H9 (cell line): Measurements from ENCODE around the gene WSB1. TPM values are rescaled to one million over a fixed set of nuclear protein-coding genes. Genes with fewer than 3 reads are reported as not detected.

Source experiments
- DNase-seq: peaks from one replicate; pipeline ENCODE4 v3.0.0-alpha.2; 2017
- H2AFZ ChIP-seq: one replicate; pipeline ENCODE4 v1.6.1; 2013; ENCODE audit warnings: mild to moderate bottlenecking, low read length, control low read depth, moderate library complexity
- H2AK5ac ChIP-seq: 2 replicates; pipeline ENCODE4 v1.6.1; 2013; ENCODE audit warnings: low read length, control low read depth, mixed read lengths; ENCODE audit not compliant: insufficient read length
- H2BK120ac ChIP-seq: one replicate; pipeline ENCODE4 v1.6.1; 2013; ENCODE audit warnings: low read depth, mild to moderate bottlenecking, low read length, control low read depth, inconsistent platforms; ENCODE audit not compliant: poor library complexity, severe bottlenecking
- H2BK12ac ChIP-seq: 2 replicates; pipeline ENCODE4 v1.6.1; 2013; ENCODE audit warnings: low read length, control low read depth, mixed read lengths, low read depth; ENCODE audit not compliant: insufficient read length
- H2BK15ac ChIP-seq: 2 replicates; pipeline ENCODE4 v1.6.1; 2013; ENCODE audit warnings: low read depth, low read length, control low read depth
- H2BK20ac ChIP-seq: one replicate; pipeline ENCODE4 v1.6.1; 2013; ENCODE audit warnings: low read depth, mild to moderate bottlenecking, low read length, control low read depth, inconsistent platforms; ENCODE audit not compliant: poor library complexity, severe bottlenecking
- H2BK5ac ChIP-seq: 2 replicates; pipeline ENCODE4 v1.6.1; 2013; ENCODE audit warnings: low read length, control low read depth, mixed read lengths; ENCODE audit not compliant: insufficient read length
- H3K14ac ChIP-seq: 2 replicates; pipeline ENCODE4 v1.6.1; 2013; ENCODE audit warnings: low read length, control low read depth; ENCODE audit not compliant: insufficient read depth
- H3K18ac ChIP-seq: 2 replicates; pipeline ENCODE4 v1.6.1; 2013; ENCODE audit warnings: low read depth, mild to moderate bottlenecking, mixed read lengths, low read length, control low read depth; ENCODE audit not compliant: insufficient read length
- H3K23ac ChIP-seq: 2 replicates; pipeline ENCODE4 v1.6.1; 2013; ENCODE audit warnings: low read length, control low read depth, mixed read lengths, low read depth; ENCODE audit not compliant: insufficient read length
- H3K23me2 ChIP-seq: 2 replicates; pipeline ENCODE4 v1.6.1; 2013; ENCODE audit warnings: low read depth, mild to moderate bottlenecking, mixed read lengths, low read length, control low read depth; ENCODE audit not compliant: insufficient read length, poor library complexity, severe bottlenecking
- H3K27ac ChIP-seq: 2 replicates; pipeline ENCODE4 v1.5.1; 2013; ENCODE audit warnings: low read length, control low read depth, mixed read lengths, low read depth; ENCODE audit not compliant: insufficient read length
- H3K27me3 ChIP-seq: 2 replicates; pipeline ENCODE4 v1.6.1; 2013; ENCODE audit warnings: low read length, control low read depth, inconsistent platforms; ENCODE audit not compliant: insufficient read depth
- H3K4ac ChIP-seq: 2 replicates; pipeline ENCODE4 v1.6.1; 2013; ENCODE audit warnings: low read depth, mild to moderate bottlenecking, control low read depth, inconsistent platforms, low read length, moderate library complexity
- H3K4me1 ChIP-seq: 2 replicates; pipeline ENCODE4 v1.6.1; 2013; ENCODE audit warnings: low read length, control low read depth, inconsistent platforms; ENCODE audit not compliant: insufficient read depth
- H3K4me2 ChIP-seq: 2 replicates; pipeline ENCODE4 v1.6.1; 2013; ENCODE audit warnings: low read length, control low read depth, mixed read lengths; ENCODE audit not compliant: insufficient read length, insufficient read depth
- H3K56ac ChIP-seq: 2 replicates; pipeline ENCODE4 v1.6.1; 2013; ENCODE audit warnings: low read depth, mild to moderate bottlenecking, mixed read lengths, low read length, control low read depth; ENCODE audit not compliant: insufficient read length
- H3K79me1 ChIP-seq: 2 replicates; pipeline ENCODE4 v1.6.1; 2013; ENCODE audit warnings: low read depth, mild to moderate bottlenecking, moderate library complexity, low read length, control low read depth, inconsistent platforms; ENCODE audit not compliant: insufficient read depth, poor library complexity, severe bottlenecking
- H3K79me2 ChIP-seq: 2 replicates; pipeline ENCODE4 v1.6.1; 2013; ENCODE audit warnings: low read length, control low read depth, inconsistent platforms; ENCODE audit not compliant: insufficient read depth
- H3K9ac ChIP-seq: 2 replicates; pipeline ENCODE4 v1.6.1; 2013; ENCODE audit warnings: low read length, control low read depth, mixed read lengths; ENCODE audit not compliant: insufficient read length; ENCODE audit errors: extremely low read depth
- H3K9me3 ChIP-seq: one replicate; pipeline ENCODE4 v1.6.1; 2013; ENCODE audit warnings: low read depth, low read length, inconsistent platforms; ENCODE audit not compliant: control insufficient read depth
- H3T11ph ChIP-seq: one replicate; pipeline ENCODE4 v1.6.1; 2013; ENCODE audit warnings: mild to moderate bottlenecking, low read length, control low read depth, inconsistent platforms
- H4K20me1 ChIP-seq: one replicate; pipeline ENCODE4 v1.6.1; 2013; ENCODE audit not compliant: control insufficient read depth, insufficient read length, insufficient read depth
- H4K5ac ChIP-seq: 2 replicates; pipeline ENCODE4 v1.6.1; 2013; ENCODE audit warnings: low read depth, mild to moderate bottlenecking, mixed read lengths, low read length, control low read depth; ENCODE audit not compliant: insufficient read length
- H4K8ac ChIP-seq: replicated peaks from 2 replicates; pipeline ENCODE4 v1.6.1; 2013; ENCODE audit warnings: low read length, control low read depth, mixed read lengths, low read depth; ENCODE audit not compliant: insufficient read length
- H4K91ac ChIP-seq: 2 replicates; pipeline ENCODE4 v1.6.1; 2013; ENCODE audit warnings: low read depth, mild to moderate bottlenecking, moderate library complexity, mixed read lengths, low read length, control low read depth; ENCODE audit not compliant: insufficient read length
- H3K27ac Mint-ChIP-seq, 3 experiments: 2 replicates in 2 of 3; 3 replicates in 1 of 3; pipeline ENCODE4 v1.8.0; 2020 to 2021; ENCODE audit warnings: mixed read lengths in 3 of 3, mild to moderate bottlenecking in 1 of 3, moderate library complexity in 1 of 3
- H3K27me3 Mint-ChIP-seq: 2 replicates; pipeline ENCODE4 v1.8.0; 2021; ENCODE audit warnings: low read depth, mild to moderate bottlenecking, moderate library complexity, mixed read lengths
- H3K36me3 Mint-ChIP-seq, 3 experiments: 2 replicates in 2 of 3; 3 replicates in 1 of 3; pipeline ENCODE4 v1.8.0; 2020 to 2021; ENCODE audit warnings: low read depth in 3 of 3, mixed read lengths in 3 of 3; ENCODE audit not compliant: insufficient read depth in 1 of 3
- H3K4me1 Mint-ChIP-seq, 2 experiments: 2 replicates each; pipeline ENCODE4 v1.8.0; 2020; ENCODE audit warnings: mixed read lengths in 2 of 2
- H3K4me3 Mint-ChIP-seq, 2 experiments: 2 replicates in 1 of 2; 3 replicates in 1 of 2; pipeline ENCODE4 v1.8.0; 2020 to 2021; ENCODE audit warnings: mild to moderate bottlenecking in 2 of 2, mixed read lengths in 2 of 2, moderate library complexity in 1 of 2
- H3K9me3 Mint-ChIP-seq, 2 experiments: 2 replicates in 1 of 2; 3 replicates in 1 of 2; pipeline ENCODE4 v1.8.0; 2020; ENCODE audit warnings: mild to moderate bottlenecking in 2 of 2, mixed read lengths in 2 of 2, moderate library complexity in 1 of 2
- total RNA-seq: library from RNA; stranded (reverse); gene quantifications from 2 replicates; pipeline ENCODE4 v1.2.1, GENCODE V29; 2021
- TF ChIP-seq, protein P1 (sequence below): fragments of 200-600 bp; sonication (generic); conservative IDR thresholded peaks from 3 replicates; pipeline ENCODE4 v1.8.0; 2021; ENCODE audit warnings: antibody characterized with exemption, mild to moderate bottlenecking

WSB1 gene
- total RNA-seq, 1 experiment from 2014 or later: 187 TPM

DNA sequence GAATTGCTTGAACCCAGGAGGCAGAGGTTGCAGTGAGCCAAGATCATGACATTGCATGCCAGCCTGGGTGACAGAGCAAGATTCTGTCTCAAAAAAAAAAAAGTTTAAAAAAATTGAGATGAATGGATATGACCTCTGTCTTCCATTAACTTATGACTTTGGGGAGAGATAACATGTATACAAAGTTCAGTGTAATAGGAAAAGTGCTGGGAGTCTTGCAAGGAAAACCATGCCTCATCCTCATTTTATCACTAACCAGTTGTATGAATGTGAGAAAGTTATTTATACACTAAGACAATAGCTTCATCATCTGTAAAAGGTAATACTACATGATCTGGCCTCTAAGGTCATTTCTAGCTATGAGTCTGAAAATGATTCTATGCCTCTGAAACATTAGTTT is 10.2 kb upstream of the WSB1 start:
- Histone ChIP-seq H3K4me2 (no peak overlapping the region), H3K18ac (no peak overlapping the region), H4K8ac (no peak overlapping the region), H3K4me1 (no peaks in the 10 kb centered on the region), H3K4ac (no peak overlapping the region), H3K23me2 (no peaks in the 10 kb centered on the region), H3K9me3 (no peaks in the 10 kb centered on the region), H2BK20ac (no peak overlapping the region), H2BK120ac (no peak overlapping the region), H2BK12ac (no peak overlapping the region), H3K9ac (no peak overlapping the region), H4K5ac (no peak overlapping the region), H3K27me3 (no peaks in the 10 kb centered on the region), H2AK5ac (no peak overlapping the region), H3T11ph (no peak overlapping the region), H4K20me1 (no peaks in the 10 kb centered on the region), H3K14ac (no peak overlapping the region), H3K27ac (no peak overlapping the region), H3K79me1 (no peaks in the 10 kb centered on the region), H3K79me2 (no peaks in the 10 kb centered on the region), H4K91ac (no peak overlapping the region), H3K56ac (no peak overlapping the region), H2AFZ (no peak overlapping the region), H3K23ac (no peak overlapping the region), H2BK5ac (no peak overlapping the region), H2BK15ac (no peak overlapping the region)
- H3K27me3 Mint-ChIP-seq: no peaks in the 10 kb centered on the region
- TF ChIP-seq, protein P1, sequence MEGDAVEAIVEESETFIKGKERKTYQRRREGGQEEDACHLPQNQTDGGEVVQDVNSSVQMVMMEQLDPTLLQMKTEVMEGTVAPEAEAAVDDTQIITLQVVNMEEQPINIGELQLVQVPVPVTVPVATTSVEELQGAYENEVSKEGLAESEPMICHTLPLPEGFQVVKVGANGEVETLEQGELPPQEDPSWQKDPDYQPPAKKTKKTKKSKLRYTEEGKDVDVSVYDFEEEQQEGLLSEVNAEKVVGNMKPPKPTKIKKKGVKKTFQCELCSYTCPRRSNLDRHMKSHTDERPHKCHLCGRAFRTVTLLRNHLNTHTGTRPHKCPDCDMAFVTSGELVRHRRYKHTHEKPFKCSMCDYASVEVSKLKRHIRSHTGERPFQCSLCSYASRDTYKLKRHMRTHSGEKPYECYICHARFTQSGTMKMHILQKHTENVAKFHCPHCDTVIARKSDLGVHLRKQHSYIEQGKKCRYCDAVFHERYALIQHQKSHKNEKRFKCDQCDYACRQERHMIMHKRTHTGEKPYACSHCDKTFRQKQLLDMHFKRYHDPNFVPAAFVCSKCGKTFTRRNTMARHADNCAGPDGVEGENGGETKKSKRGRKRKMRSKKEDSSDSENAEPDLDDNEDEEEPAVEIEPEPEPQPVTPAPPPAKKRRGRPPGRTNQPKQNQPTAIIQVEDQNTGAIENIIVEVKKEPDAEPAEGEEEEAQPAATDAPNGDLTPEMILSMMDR: no peak
- no peaks in the 10 kb centered on the region for H3K36me3 Mint-ChIP-seq
- H3K27ac Mint-ChIP-seq: no peak overlapping the region
- H3K4me1 Mint-ChIP-seq: peaks cover 0 to 5% of the 10 kb centered on the region in 2 experiments; a peak in 3 of 4 replicates
- no peak for DNase-seq
- H3K4me3 Mint-ChIP-seq: no peak overlapping the region
- H3K9me3 Mint-ChIP-seq: no peaks in the 10 kb centered on the region
